GM18520 (cell line): Measurements from ENCODE around the gene PCDH11Y.
A peak's percentile ranks its signal among the peaks of the same experiment; 100 is the strongest.
"Not testable (repeated sequence)": the region's sequence is repeated elsewhere in the genome, so short reads cannot be mapped to it uniquely, and the experiment has no call there.

Source experiments
- ATAC-seq: cut with Tn5 transposase; IDR thresholded peaks from one replicate; pipeline ENCODE4 v1.9.1; 2021; ENCODE audit not compliant: unreplicated experiment

Gene PCDH11Y, protein sequence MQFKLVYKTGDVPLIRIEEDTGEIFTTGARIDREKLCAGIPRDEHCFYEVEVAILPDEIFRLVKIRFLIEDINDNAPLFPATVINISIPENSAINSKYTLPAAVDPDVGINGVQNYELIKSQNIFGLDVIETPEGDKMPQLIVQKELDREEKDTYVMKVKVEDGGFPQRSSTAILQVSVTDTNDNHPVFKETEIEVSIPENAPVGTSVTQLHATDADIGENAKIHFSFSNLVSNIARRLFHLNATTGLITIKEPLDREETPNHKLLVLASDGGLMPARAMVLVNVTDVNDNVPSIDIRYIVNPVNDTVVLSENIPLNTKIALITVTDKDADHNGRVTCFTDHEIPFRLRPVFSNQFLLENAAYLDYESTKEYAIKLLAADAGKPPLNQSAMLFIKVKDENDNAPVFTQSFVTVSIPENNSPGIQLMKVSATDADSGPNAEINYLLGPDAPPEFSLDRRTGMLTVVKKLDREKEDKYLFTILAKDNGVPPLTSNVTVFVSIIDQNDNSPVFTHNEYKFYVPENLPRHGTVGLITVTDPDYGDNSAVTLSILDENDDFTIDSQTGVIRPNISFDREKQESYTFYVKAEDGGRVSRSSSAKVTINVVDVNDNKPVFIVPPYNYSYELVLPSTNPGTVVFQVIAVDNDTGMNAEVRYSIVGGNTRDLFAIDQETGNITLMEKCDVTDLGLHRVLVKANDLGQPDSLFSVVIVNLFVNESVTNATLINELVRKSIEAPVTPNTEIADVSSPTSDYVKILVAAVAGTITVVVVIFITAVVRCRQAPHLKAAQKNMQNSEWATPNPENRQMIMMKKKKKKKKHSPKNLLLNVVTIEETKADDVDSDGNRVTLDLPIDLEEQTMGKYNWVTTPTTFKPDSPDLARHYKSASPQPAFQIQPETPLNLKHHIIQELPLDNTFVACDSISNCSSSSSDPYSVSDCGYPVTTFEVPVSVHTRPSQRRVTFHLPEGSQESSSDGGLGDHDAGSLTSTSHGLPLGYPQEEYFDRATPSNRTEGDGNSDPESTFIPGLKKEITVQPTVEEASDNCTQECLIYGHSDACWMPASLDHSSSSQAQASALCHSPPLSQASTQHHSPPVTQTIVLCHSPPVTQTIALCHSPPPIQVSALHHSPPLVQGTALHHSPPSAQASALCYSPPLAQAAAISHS (N-terminal part only)

GRCh38 chrY:5000057-5000456 is at the start of gene PCDH11Y:
TSS of gene PCDH11Y (plus strand) at chrY:5000296. CDS start at chrY:5057100, 56,804 bp downstream.
- not testable (repeated sequence) for ATAC-seq

- not testable (repeated sequence) for ATAC-seq
Observed at GRCh38 chrY:4967894-4968293, 32.2 kb upstream of the PCDH11Y start.

GRCh38 chrY:4991743-4992400 is 8.2 kb upstream of the PCDH11Y start:
- peak; percentile 82 for ATAC-seq

GRCh38 chrY:4994892-4995291 is 5.2 kb upstream of the PCDH11Y start:
- ATAC-seq = not testable (repeated sequence)

- ATAC-seq = not testable (repeated sequence)
Observed at GRCh38 chrY:5002476-5003184, 2.5 kb downstream of the PCDH11Y start.

GRCh38 chrY:5038972-5039523 is 39.0 kb downstream of the PCDH11Y start:
- not testable (repeated sequence) for ATAC-seq

DNA sequence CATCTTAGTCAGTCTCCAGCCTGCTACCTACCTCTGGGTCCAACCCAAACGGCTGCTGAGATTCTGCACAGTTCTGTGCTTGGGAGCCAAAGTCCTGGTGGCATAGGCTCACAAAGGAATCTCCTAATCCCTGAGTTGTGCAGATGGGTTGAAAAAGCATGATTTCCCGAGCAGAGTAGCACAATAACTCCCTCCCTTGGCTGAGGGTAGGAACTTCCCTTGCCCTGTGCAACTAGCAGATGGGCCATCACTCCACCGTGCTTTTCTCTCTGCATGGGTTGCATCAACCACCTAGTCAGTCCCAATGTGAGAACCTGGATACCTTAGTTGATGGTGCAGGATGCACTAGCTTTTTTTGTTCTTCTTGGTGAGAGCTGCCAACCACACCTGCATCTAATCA is 82.9 kb downstream of the PCDH11Y start:
- ATAC-seq = not testable (repeated sequence)

- ATAC-seq = not testable (repeated sequence)
Observed at GRCh38 chrY:5182998-5183397, 182.9 kb downstream of the PCDH11Y start.

- not testable (repeated sequence) for ATAC-seq
Observed at GRCh38 chrY:5215116-5215515, 215.0 kb downstream of the PCDH11Y start.

DNA sequence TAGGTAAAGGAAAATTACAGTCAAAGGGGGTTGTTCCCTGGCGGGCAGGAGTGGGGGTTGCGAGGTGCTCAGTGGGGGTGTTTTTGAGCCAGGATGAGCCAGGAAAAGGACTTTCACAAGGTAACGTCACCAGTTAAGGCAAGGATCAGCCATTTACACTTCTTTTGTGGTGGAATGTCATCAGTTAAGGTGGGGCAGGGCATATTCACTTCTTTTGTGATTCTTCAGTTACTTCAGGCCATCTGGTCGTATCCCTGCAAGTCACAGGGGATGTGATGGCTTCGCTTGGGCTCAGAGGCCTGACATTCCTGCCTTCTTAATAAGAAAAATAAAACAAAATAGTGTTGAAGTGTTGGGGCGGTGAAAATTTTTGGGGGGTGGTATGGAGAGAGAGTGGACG is 324.8 kb downstream of the PCDH11Y start:
- not testable (repeated sequence) for ATAC-seq

GRCh38 chrY:5342220-5342619 is 342.1 kb downstream of the PCDH11Y start:
- not testable (repeated sequence) for ATAC-seq

DNA sequence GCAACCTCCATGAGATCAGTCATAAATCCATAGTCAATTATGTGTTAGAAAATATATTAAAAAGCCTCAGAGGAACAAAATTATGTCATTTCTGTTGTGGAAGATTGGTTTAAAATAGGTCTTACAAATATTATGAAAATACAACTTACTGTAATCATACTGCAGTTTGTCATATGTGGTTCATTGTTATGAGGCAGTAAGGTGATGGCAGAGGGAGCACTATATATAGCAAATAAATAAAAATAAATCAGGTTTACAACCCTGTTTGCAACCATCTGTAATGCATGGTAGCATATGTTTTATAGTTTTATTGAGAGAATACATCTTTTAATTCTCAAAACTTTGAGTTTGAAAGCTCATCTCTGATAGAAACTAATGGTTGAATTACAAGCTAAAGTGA is 543.6 kb downstream of the PCDH11Y start:
- ATAC-seq = not testable (repeated sequence)

GRCh38 chrY:5638589-5638988 is 638.5 kb downstream of the PCDH11Y start:
- not testable (repeated sequence) for ATAC-seq

- not testable (repeated sequence) for ATAC-seq
Observed at GRCh38 chrY:5679265-5679664, 679.2 kb downstream of the PCDH11Y start.

DNA sequence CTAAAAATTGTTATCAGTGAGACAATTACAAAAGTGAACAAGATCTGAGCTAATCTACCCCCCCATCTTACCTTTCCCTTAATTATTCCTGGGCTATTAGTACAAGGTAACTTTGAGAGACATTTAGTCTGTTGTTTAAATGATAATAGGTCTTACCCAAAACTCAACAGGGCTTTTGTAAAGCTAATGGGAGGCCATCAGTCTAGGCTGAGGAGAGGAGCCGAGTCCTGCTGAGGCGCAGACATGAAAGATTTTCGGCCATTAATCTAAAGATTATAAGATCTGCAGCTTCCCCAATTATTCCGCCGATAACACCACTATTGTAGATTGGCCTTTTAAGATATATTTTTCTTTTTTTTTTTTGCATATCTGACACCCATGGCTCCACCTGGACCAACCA is 708.6 kb downstream of the PCDH11Y start:
- ATAC-seq = not testable (repeated sequence)

DNA sequence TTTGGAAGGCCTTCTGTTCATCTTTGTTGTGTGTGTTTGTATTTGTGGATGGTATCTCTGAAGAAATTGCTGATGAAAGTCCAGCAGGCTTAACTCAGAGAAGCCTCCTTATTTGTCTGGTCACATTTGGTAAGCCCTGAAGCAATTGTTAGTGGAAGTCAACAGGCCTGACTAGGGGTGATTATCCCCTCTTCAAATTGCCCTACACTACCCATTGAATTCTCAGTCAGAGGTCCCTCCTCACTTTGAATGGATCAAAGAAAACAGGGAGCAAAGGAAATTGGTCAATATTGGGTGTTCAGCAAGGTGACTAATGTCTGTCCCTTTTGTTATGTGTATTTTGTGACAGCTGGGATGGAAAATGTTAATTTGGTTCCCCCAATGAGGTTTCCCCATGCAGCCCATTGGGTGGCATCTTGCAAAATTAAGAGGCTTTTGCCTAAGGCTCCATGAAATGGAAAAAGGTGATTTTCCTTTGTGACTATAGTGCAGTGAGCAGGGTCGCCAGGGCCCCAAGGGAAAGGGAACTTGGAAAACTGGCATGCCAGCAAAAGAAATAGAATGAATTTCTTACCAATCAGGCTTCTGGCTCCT is 709.8 kb downstream of the PCDH11Y start:
- not testable (repeated sequence) for ATAC-seq

DNA sequence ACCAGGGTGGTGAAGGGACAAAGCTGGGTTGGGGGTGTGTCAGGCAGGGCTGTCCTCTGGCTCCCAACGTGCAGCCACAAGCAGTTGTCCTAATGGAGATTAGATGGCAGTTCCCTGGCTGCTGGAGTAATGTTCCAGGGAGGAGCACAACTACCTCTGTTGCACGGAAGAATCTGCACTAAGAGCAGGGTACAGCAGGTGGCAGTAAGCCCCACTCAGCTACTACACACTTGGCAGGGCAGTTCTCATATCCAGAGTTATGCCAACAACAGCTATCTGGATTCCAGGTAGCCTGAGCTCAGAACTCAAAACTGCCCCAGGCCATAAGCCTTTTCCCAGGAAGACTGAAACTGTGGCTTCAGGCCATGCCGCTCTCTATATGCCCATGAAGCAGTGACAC is 761.3 kb downstream of the PCDH11Y start:
- ATAC-seq = not testable (repeated sequence)

DNA sequence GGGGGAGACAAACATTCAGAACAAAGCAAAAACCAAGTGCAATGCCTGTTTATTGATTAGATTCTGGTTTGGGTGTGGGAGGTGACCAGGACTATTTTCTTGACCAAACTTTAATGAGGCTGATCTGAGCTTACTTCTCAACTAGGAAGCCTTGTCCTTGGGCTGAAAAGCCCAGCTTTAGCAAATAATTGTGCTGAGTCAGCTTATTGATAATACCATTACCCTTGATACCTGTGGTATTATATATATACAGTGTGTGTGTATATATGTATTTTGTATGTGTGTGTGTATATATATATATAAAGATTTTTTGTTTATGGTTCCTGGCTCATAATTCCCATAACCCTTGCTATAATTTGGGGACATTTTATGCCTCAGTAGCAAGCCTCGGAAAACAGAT is 776.4 kb downstream of the PCDH11Y start:
- ATAC-seq = not testable (repeated sequence)
